IMR-90 (cell line): ENCODE measurements around the gene PPM1A. TPM values are rescaled to one million over a fixed set of nuclear protein-coding genes. Genes with fewer than 3 reads are reported as not detected.
A peak's percentile ranks its signal among the peaks of the same experiment; 100 is the strongest.

Experiments
- ATAC-seq: fragments of 200-7000 bp; cut with Tn5 transposase; 2 replicates; pipeline ENCODE4 v1.9.1; 2020; ENCODE audit warnings: low read depth, mild to moderate bottlenecking, moderate library complexity
- BruUV-seq: library from RNA; stranded (reverse); fragments of 400-500 nt; replicated peaks from 2 replicates; lab custom pipeline; 2021; lab: Mats Ljungman, UMichigan
- CTCF ChIA-PET: fragments of 300-600 bp; formaldehyde crosslinking; extraction: SDS; loops from one replicate; lab custom pipeline; 2021; ENCODE audit warnings: antibody characterized with exemption; lab: Yijun Ruan, JAX
- POLR2A ChIA-PET: fragments of 300-600 bp; sonication (Branson Sonifier 250); formaldehyde crosslinking; loops from one replicate; lab custom pipeline; 2022; ENCODE audit warnings: antibody characterized with exemption; ENCODE audit not compliant: unreplicated experiment; lab: Charles Lee
- DNase-seq: peaks from one replicate; pipeline ENCODE4 v3.0.0; 2013
- H2AFZ ChIP-seq: replicated peaks from 2 replicates; pipeline ENCODE3; 2013; ENCODE audit warnings: low read length, mild to moderate bottlenecking; ENCODE audit not compliant: poor library complexity
- H2AK5ac ChIP-seq: 2 replicates; pipeline ENCODE4 v1.6.1; 2013; ENCODE audit warnings: low read depth, low read length, inconsistent platforms
- H2AK9ac ChIP-seq: replicated peaks from 2 replicates; pipeline ENCODE3; 2013; ENCODE audit warnings: mild to moderate bottlenecking, low read depth, low read length, moderate library complexity; ENCODE audit not compliant: poor library complexity
- H2BK120ac ChIP-seq: 2 replicates; pipeline ENCODE4 v1.6.1; 2013; ENCODE audit warnings: low read depth, low read length, inconsistent platforms
- H2BK15ac ChIP-seq: 3 replicates; pipeline ENCODE4 v1.6.1; 2013; ENCODE audit warnings: low read depth, low read length, inconsistent platforms
- H2BK20ac ChIP-seq: 2 replicates; pipeline ENCODE4 v1.6.1; 2013; ENCODE audit warnings: low read depth, mild to moderate bottlenecking, inconsistent platforms, low read length, moderate library complexity
- H2BK5ac ChIP-seq: 2 replicates; pipeline ENCODE4 v1.6.1; 2013; ENCODE audit warnings: mild to moderate bottlenecking, low read depth, low read length, inconsistent platforms; ENCODE audit not compliant: poor library complexity, severe bottlenecking
- H3K14ac ChIP-seq: replicated peaks from 2 replicates; pipeline ENCODE4 v1.6.1; 2013; ENCODE audit warnings: low read depth, low read length, inconsistent platforms
- H3K18ac ChIP-seq: 2 replicates; pipeline ENCODE4 v1.6.1; 2013; ENCODE audit warnings: low read depth, low read length, control low read depth
- H3K23ac ChIP-seq: 2 replicates; pipeline ENCODE4 v1.6.1; 2013; ENCODE audit warnings: low read depth, low read length, inconsistent platforms
- H3K27ac ChIP-seq: 2 replicates; pipeline ENCODE4 v1.5.1; 2013; ENCODE audit warnings: mild to moderate bottlenecking, control low read depth, low read length; ENCODE audit not compliant: insufficient read depth
- H3K27me3 ChIP-seq: 2 replicates; pipeline ENCODE4 v1.6.1; 2013; ENCODE audit warnings: low read length; ENCODE audit not compliant: control insufficient read depth, insufficient read depth
- H3K36me3 ChIP-seq: 2 replicates; pipeline ENCODE4 v1.6.1; 2013; ENCODE audit warnings: low read length, mixed read lengths; ENCODE audit not compliant: control insufficient read depth, insufficient read depth
- H3K4ac ChIP-seq: 2 replicates; pipeline ENCODE4 v1.6.1; 2013; ENCODE audit warnings: low read depth, low read length, inconsistent platforms
- H3K4me1 ChIP-seq: 2 replicates; pipeline ENCODE4 v1.6.1; 2013; ENCODE audit warnings: low read length, mixed read lengths; ENCODE audit not compliant: control insufficient read depth, insufficient read depth
- H3K4me2 ChIP-seq: 2 replicates; pipeline ENCODE4 v1.6.1; 2013; ENCODE audit warnings: low read depth, mild to moderate bottlenecking, control low read depth, low read length, moderate library complexity
- H3K4me3 ChIP-seq: 2 replicates; pipeline ENCODE4 v1.5.1; 2013; ENCODE audit warnings: low read depth, mild to moderate bottlenecking, control low read depth, low read length, moderate library complexity; ENCODE audit not compliant: insufficient read depth
- H3K56ac ChIP-seq: 2 replicates; pipeline ENCODE4 v1.6.1; 2013; ENCODE audit warnings: low read length, inconsistent platforms; ENCODE audit not compliant: insufficient read depth; ENCODE audit errors: extremely low read depth
- H3K79me1 ChIP-seq, 2 experiments: 2 replicates each; pipeline ENCODE4 v1.6.1; 2013; ENCODE audit warnings: low read length in 2 of 2, inconsistent platforms in 1 of 2, low read depth in 1 of 2
- H3K9ac ChIP-seq: 2 replicates; pipeline ENCODE4 v1.6.1; 2013; ENCODE audit warnings: low read depth, low read length, control low read depth
- H3K9me1 ChIP-seq: 2 replicates; pipeline ENCODE4 v1.6.1; 2013; ENCODE audit warnings: low read length, inconsistent platforms; ENCODE audit not compliant: insufficient read depth
- H3K9me3 ChIP-seq: 2 replicates; pipeline ENCODE4 v1.6.1; 2013; ENCODE audit warnings: low read length; ENCODE audit not compliant: control insufficient read depth, insufficient read depth
- H4K20me1 ChIP-seq: 2 replicates; pipeline ENCODE4 v1.6.1; 2013; ENCODE audit warnings: low read length, inconsistent platforms; ENCODE audit not compliant: insufficient read depth
- H4K5ac ChIP-seq: 2 replicates; pipeline ENCODE4 v1.6.1; 2013; ENCODE audit warnings: mild to moderate bottlenecking, low read depth, low read length, control low read depth
- H4K8ac ChIP-seq, 2 experiments: 2 replicates each; pipeline ENCODE4 v1.6.1; 2013; ENCODE audit warnings: low read depth in 2 of 2, low read length in 2 of 2, control low read depth in 1 of 2, inconsistent platforms in 1 of 2
- H4K91ac ChIP-seq: 2 replicates; pipeline ENCODE4 v1.6.1; 2013; ENCODE audit warnings: low read depth, low read length, inconsistent platforms; ENCODE audit not compliant: insufficient read depth
- BHLHE40 ChIP-seq: fragments of 150-350 bp; IDR thresholded peaks from 2 replicates; pipeline ENCODE4 v1.6.1; 2016; ENCODE audit warnings: mild to moderate bottlenecking, low read depth, low read length
- CHD1 ChIP-seq: IDR thresholded peaks from 2 replicates; pipeline ENCODE4 v1.6.1; 2012; ENCODE audit warnings: low read depth, low read length, improper control_type of control experiment
- MAFK ChIP-seq: IDR thresholded peaks from 2 replicates; pipeline ENCODE4 v1.6.1; 2012; ENCODE audit warnings: low read depth, low read length, improper control_type of control experiment
- MXI1 ChIP-seq: IDR thresholded peaks from 2 replicates; pipeline ENCODE4 v1.6.1; 2012; ENCODE audit warnings: low read depth, mild to moderate bottlenecking, low read length, moderate library complexity, borderline replicate concordance
- WGBS, 2 experiments: methylation state at CpG; one replicate each; pipeline versions ENCODE4 v1.1.5 to v1.1.7; 2013; ENCODE audit warnings: missing lambda C conversion rate in 2 of 2; ENCODE audit not compliant: insufficient read length in 1 of 2; ENCODE audit errors: extremely low coverage in 2 of 2; 5-methylcytosine and 5-hydroxymethylcytosine counted together
- dilution Hi-C: fragments of 300-500 bp; cut with HindIII; formaldehyde crosslinking; loops from one replicate; pipeline ENCODE4 v1.14.3; 2018; ENCODE audit warnings: low sequenced_read_pairs; ENCODE audit not compliant: unreplicated experiment
- in situ Hi-C: fragments of 300-500 bp; cut with MboI; formaldehyde crosslinking; loops from 3 replicates; pipeline ENCODE4 v1.14.3; 2019; ENCODE audit warnings: low sequenced_read_pairs, inconsistent platforms, mixed read lengths
- intact Hi-C: fragments of 100-400 bp; cut with micrococcal nuclease; formaldehyde crosslinking; loops from 2 replicates; pipeline ENCODE4 v1.10.0; 2022
- polyA plus RNA-seq, 3 experiments: library from polyadenylated mRNA; depleted of rRNA; stranded (reverse); fragments of >200 nt; gene quantifications; 2 replicates each; pipeline ENCODE4 v1.2.3, GENCODE V29; 2012; ENCODE audit warnings: low replicate concordance in 1 of 3
- total RNA-seq: library from RNA; depleted of rRNA; stranded (reverse); fragments of >200 nt; gene quantifications from 2 replicates; pipeline ENCODE4 v1.2.3, GENCODE V29; 2012

The PPM1A gene
- total and polyA plus RNA-seq, 2 of the 4 experiments (the other 2 are of a cell fraction) = 14.3 to 15.1 TPM

DNA sequence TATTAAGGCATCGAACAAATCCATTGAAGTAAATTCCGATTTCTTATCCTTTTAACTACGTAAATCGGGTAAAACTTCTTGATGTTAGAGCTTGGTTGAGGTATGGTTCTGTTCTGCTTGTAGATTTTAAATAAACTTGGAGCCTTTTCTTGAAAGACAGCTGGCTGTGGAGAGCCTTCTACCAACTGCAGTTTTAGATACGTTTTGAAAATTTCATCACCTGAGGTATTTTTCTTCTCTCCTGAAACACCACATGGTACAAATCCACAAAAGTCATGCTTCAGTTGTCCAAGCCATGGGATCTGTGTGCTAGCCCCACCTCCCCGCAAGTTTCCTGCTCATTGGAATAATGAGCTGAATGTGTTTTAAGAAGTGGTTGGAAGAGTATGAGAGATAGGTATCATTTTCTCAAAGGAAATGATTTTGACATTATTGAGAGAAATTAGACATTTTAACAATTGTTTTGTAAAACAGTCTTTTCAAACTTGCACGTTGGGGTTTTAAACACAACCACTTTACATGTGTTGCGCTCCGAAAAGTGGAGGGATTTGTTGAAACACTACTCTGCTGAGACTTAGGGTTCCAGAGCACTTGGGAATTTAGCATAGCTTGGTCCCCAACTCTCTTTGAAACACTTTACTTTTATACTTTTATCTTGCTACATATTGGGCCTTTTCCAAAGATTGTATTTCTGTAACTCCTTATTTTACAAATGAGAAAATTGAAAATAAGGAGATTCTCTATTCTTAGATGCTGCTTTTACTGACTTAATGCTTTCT is 1.4 kb downstream of the PPM1A start:
- Histone ChIP-seq H3K14ac (0 out of 2 replicates have a peak overlapping the region, but pooled peaks have one; percentile 27), H3K79me1 (peaks cover 14 to 27% of the 10 kb centered on the region in 2 experiments; a peak in 3 of 4 replicates), H3K23ac (peak overlapping the region; percentile 73; the same call in 1 of the 2 replicates), H3K4me2 (peak overlapping the region; percentile 99), H3K4me3 (peak overlapping the region; percentile 81), H2BK120ac (no peak overlapping the region), H4K20me1 (peaks cover 36% of the 10 kb centered on the region; the same call in 1 of the 2 replicates), H2BK5ac (peak overlapping the region; percentile 54), H3K18ac (no peak overlapping the region), H2BK20ac (no peak overlapping the region), H3K27ac (peak overlapping the region; percentile 56; the same call in 1 of the 2 replicates), H4K5ac (no peak overlapping the region), H3K36me3 (no peaks in the 10 kb centered on the region), H3K9me1 (no peaks in the 10 kb centered on the region), H3K27me3 (no peaks in the 10 kb centered on the region), H4K91ac (no peak overlapping the region), H3K4ac (no peak overlapping the region), H3K56ac (peak overlapping the region; percentile 14), H3K9me3 (no peaks in the 10 kb centered on the region), H2BK15ac (no peak overlapping the region), H3K4me1 (peaks cover 4% of the 10 kb centered on the region), H4K8ac (no peak overlapping the region), H2AFZ (no peak overlapping the region), H3K9ac (peak overlapping the region; percentile 65), H2AK9ac (no peak overlapping the region), H2AK5ac (no peak overlapping the region)
- dilution Hi-C loops = no loop called here
- DNase-seq (peak; percentile 9), ATAC-seq (no peak)
- intact Hi-C loops = loop anchor here (2.0 to 5.0 kb wide), 3 partner anchors 37 to 1036 kb away; no protein-coding TSS in a partner anchor
- TF ChIP-seq CHD1 = no peak
- TF ChIP-seq MAFK = no peak
- peak; percentile 59; the same call in 1 of the 2 replicates for TF ChIP-seq MXI1
- TF ChIP-seq BHLHE40 = no peak
- BruUV-seq = no TSS peak
- in situ Hi-C loops = no loop called here
- WGBS, 2 experiments = no CpG with 5 or more reads among the region's 9 CpGs
- ChIA-PET CTCF (interaction anchor here (1.0 kb wide), 1 partner anchor 15 kb away, joined by 3 read pairs; no protein-coding TSS in a partner anchor), POLR2A (no interaction called here)
